GM10266 (cell line): ENCODE data around the gene ARL5C.

Experiments
- DNase-seq: peaks from one replicate; pipeline ENCODE4 v3.0.0; 2012; ENCODE audit errors: extremely low spot score
- CTCF ChIP-seq: IDR thresholded peaks from 2 replicates; pipeline ENCODE4 v1.5.1; 2012; ENCODE audit warnings: mild to moderate bottlenecking, low read depth; ENCODE audit not compliant: control insufficient read depth, insufficient read depth; ENCODE audit errors: missing control alignments

Gene ARL5C

GRCh38 chr17:39167476-39167875 lies 1.5 kb upstream of the ARL5C start:
- TF ChIP-seq CTCF, result no peak
- no peak for DNase-seq

DNA sequence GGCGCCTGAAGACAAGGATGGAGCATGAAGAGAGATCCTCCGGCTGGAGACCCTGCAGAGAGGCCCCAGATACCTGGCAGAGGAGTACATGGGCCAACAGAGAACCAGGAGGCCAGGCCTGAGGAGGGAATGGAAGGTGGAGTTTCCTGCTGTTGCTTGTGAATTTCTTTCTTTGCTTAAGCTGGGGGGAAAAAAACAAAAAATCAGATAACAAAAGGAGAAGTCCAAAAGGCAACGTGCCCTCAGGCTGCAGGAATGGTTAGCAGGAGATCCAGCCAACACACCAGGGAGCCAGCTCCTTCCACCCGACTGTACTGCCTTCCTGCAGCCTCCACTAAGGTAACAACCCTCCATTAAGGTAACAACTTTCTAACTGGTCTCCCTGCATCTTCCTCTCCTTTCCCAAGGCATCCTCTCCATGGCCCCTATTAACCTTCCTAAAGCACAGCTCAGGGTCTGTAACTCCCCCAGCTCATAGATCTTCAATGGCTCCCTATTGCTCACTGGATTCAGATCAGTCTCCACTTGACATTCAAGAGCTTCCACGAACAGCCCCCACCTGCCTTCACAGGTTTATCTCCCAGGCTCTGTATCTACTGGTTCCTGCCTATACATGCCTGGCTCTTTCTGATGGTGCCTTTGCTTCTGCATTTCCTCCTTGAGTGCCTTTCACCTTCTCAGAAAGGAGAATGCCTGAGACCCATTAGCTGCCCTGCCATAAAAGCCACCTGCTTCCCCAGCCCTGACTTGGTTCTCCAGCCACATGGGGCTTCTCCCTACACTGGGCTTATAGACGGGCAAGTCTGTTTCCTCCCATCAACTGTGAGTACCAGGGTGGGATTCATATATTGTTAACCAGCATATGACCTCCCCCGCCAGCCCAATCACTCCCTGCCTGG lies 725 bp upstream of the ARL5C start:
- no peak for DNase-seq

GRCh38 chr17:39165178-39165840 lies 652 bp downstream of the ARL5C start:
- DNase-seq, result no peak
- TF ChIP-seq CTCF, result no peak

More for the DNA sequence above, 725 bp upstream of the ARL5C start:
- no peak for TF ChIP-seq CTCF

- peak; percentile 74 for TF ChIP-seq CTCF
- peak; percentile 96 for DNase-seq
These were observed 1.3 kb downstream of the ARL5C start for GRCh38 chr17:39164675-39165143.

- DNase-seq, result no peak
- no peak for TF ChIP-seq CTCF
These were observed 4.0 kb downstream of the ARL5C start for GRCh38 chr17:39161962-39162361.

DNA sequence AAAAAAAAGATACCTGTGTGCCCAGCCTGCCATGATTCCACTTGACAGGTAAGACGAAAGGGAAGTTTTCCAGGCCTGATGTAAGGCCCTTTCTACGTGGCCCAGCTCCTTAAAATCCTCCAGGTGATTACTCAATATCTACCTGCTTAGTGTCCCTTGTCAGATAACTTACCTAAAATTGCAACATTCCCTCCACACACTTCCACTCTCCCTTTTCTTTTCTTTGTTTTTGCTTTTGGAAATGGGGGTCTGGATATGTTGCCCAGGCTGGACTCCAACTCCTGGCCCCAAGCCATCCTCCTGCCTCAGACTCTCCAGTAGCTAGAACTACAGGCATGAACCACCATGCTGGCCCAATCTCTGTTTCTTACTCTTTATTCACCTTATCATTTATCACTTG lies 7.3 kb downstream of the ARL5C start:
- DNase-seq, result no peak
- no peak for TF ChIP-seq CTCF

GRCh38 chr17:39156491-39156890 lies 9.5 kb downstream of the ARL5C start:
- TF ChIP-seq CTCF, result no peak
- DNase-seq, result no peak
